GM12878 (cell line): ENCODE measurements around the gene HMX2. TPM values are rescaled to one million over a fixed set of nuclear protein-coding genes. Genes with fewer than 3 reads are reported as not detected.

Experiments used
- CREB1 ChIP-seq: IDR thresholded peaks from 2 replicates; pipeline ENCODE4 v1.6.1; 2012; ENCODE audit warnings: low read depth, mild to moderate bottlenecking, inconsistent platforms
- ESRRA ChIP-seq: IDR thresholded peaks from 2 replicates; pipeline ENCODE4 v1.6.1; 2012; ENCODE audit warnings: mild to moderate bottlenecking, low read length, improper control_type of control experiment
- ETV6 ChIP-seq, 2 experiments: fragments of 450-650 bp in 1 of 2; IDR thresholded peaks in 1 of 2; conservative IDR thresholded peaks in 1 of 2; 2 replicates each; pipeline ENCODE4 v1.6.1; 2014; ENCODE audit warnings: antibody characterized with exemption in 1 of 2, borderline replicate concordance in 1 of 2, low read depth in 1 of 2, mild to moderate bottlenecking in 1 of 2, moderate library complexity in 1 of 2
- IKZF2 ChIP-seq, 2 experiments: fragments of 450-650 bp; IDR thresholded peaks; 2 replicates each; pipeline ENCODE4 v1.6.1; 2017; ENCODE audit warnings: mild to moderate bottlenecking in 2 of 2, moderate library complexity in 2 of 2
- JUNB ChIP-seq: IDR thresholded peaks from 2 replicates; pipeline ENCODE4 v1.6.1; 2016; ENCODE audit warnings: antibody characterized with exemption, mild to moderate bottlenecking
- MEF2B ChIP-seq: fragments of 450-650 bp; IDR thresholded peaks from 2 replicates; pipeline ENCODE4 v1.6.1; 2018; ENCODE audit warnings: mild to moderate bottlenecking, moderate library complexity; ENCODE audit not compliant: partially characterized antibody, poor library complexity, severe bottlenecking
- MXI1 ChIP-seq: fragments of 150-350 bp; IDR thresholded peaks from 2 replicates; pipeline ENCODE4 v1.6.1; 2011; ENCODE audit warnings: low read depth, mild to moderate bottlenecking, inconsistent platforms, low read length, improper control_type of control experiment
- NR2C2 ChIP-seq: IDR thresholded peaks from 2 replicates; pipeline ENCODE4 v1.6.1; 2011; ENCODE audit warnings: borderline replicate concordance, low read depth; ENCODE audit not compliant: control insufficient read depth, insufficient read length
- PML ChIP-seq: IDR thresholded peaks from 2 replicates; pipeline ENCODE4 v1.6.1; 2012; ENCODE audit warnings: low read length, inconsistent platforms
- RCOR1 ChIP-seq: conservative IDR thresholded peaks from 2 replicates; pipeline ENCODE4 v1.6.1; 2012; ENCODE audit warnings: low read depth, low read length, improper control_type of control experiment
- SPI1 ChIP-seq: IDR thresholded peaks from 2 replicates; pipeline ENCODE4 v1.6.1; 2011; ENCODE audit warnings: low read depth, mild to moderate bottlenecking, low read length, moderate library complexity, borderline replicate concordance; ENCODE audit not compliant: insufficient read depth
- ZNF207 ChIP-seq: fragments of 450-650 bp; IDR thresholded peaks from 2 replicates; pipeline ENCODE4 v1.6.1; 2014; ENCODE audit warnings: antibody characterized with exemption, mild to moderate bottlenecking, borderline replicate concordance
- ZNF217 ChIP-seq: fragments of 450-650 bp; IDR thresholded peaks from 2 replicates; pipeline ENCODE4 v1.6.1; 2017; ENCODE audit warnings: antibody characterized with exemption, mild to moderate bottlenecking
- polyA plus RNA-seq, 11 experiments: library from polyadenylated mRNA; depleted of rRNA in 4 of 11; unstranded in 6 of 11; stranded (reverse) in 5 of 11; fragments of >200 nt; fragmentation: Nextera tagmentation in 4 of 11; fragmentation: Illumina TruSeq in 1 of 11; extraction: Ambion mirVana in 4 of 11; extraction: Trizol in 1 of 11; gene quantifications; 1 replicate in 1 of 11; 2 replicates in 10 of 11; pipeline versions ENCODE4 v1.2.1 to v1.2.3, GENCODE V29; 2011 to 2016; ENCODE audit warnings: inconsistent platforms in 2 of 11, missing spikeins in 2 of 11, low read depth in 1 of 11
- total RNA-seq, 4 experiments: library from RNA; depleted of rRNA in 3 of 4; stranded (reverse); fragments of >200 nt in 3 of 4; fragmentation: Illumina TruSeq in 1 of 4; extraction: Trizol in 1 of 4; gene quantifications; 2 replicates each; pipeline versions ENCODE4 v1.2.1 to v1.2.3, GENCODE V29; 2013 to 2021
- TF ChIP-seq, protein P1 (sequence below): fragments of 450-650 bp; IDR thresholded peaks from 2 replicates; pipeline ENCODE4 v1.6.1; 2018; ENCODE audit warnings: mild to moderate bottlenecking, low read depth, moderate library complexity; ENCODE audit not compliant: partially characterized antibody
- TF ChIP-seq, protein P2 (sequence below): IDR thresholded peaks from 2 replicates; pipeline ENCODE4 v1.6.1; 2012; ENCODE audit warnings: low read depth, low read length, improper control_type of control experiment
- TF ChIP-seq, protein P3 (sequence below): IDR thresholded peaks from 2 replicates; pipeline ENCODE4 v1.6.1; 2011; ENCODE audit warnings: borderline replicate concordance, low read depth, mild to moderate bottlenecking, moderate library complexity, mixed read lengths, low read length; ENCODE audit not compliant: insufficient read depth; ENCODE audit errors: extremely low read length
- TF ChIP-seq, protein P4 (sequence below): fragments of 450-650 bp; IDR thresholded peaks from 2 replicates; pipeline ENCODE4 v1.6.1; 2017; ENCODE audit warnings: mild to moderate bottlenecking, low read depth, inconsistent platforms; ENCODE audit not compliant: poor library complexity, severe bottlenecking

HMX2 gene
- total and polyA plus RNA-seq, 10 of the 15 experiments (the other 5 are each of a cell fraction or from before 2014, with no cell fraction given) = 1.4 to 31.3 (median 16.8) TPM; not detected in 1

DNA sequence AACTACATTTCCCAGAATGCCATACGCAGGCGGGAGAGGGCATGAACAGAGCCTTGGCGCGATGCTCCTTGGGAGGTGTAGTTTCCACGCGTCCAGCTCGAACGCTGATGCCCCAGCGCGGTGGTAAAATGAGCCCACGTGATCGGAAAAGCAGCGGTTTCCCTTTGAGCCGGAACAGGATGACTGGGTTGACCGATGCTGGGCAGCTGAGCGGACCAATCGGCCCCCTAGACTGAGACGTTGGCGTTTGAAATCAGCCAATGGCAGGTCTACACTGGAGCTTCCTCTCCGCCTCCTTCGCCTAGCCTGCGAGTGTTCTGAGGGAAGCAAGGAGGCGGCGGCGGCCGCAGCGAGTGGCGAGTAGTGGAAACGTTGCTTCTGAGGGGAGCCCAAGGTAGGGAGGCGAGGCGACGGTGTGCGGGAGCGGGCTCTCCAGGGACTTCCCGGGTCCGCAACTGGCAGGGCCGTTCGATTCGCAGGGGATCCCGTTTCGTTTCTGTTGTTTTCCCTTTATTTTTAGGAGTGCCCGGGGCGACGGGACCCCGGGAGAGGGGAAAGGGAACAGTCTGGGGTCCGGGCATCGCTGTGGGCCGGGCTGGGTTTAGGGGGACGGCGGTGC is 6.3 kb downstream of the HMX2 start, which contains the start of gene BUB3 (continued):
- TF ChIP-seq CREB1 = peak; percentile 89
- TF ChIP-seq, protein P1, sequence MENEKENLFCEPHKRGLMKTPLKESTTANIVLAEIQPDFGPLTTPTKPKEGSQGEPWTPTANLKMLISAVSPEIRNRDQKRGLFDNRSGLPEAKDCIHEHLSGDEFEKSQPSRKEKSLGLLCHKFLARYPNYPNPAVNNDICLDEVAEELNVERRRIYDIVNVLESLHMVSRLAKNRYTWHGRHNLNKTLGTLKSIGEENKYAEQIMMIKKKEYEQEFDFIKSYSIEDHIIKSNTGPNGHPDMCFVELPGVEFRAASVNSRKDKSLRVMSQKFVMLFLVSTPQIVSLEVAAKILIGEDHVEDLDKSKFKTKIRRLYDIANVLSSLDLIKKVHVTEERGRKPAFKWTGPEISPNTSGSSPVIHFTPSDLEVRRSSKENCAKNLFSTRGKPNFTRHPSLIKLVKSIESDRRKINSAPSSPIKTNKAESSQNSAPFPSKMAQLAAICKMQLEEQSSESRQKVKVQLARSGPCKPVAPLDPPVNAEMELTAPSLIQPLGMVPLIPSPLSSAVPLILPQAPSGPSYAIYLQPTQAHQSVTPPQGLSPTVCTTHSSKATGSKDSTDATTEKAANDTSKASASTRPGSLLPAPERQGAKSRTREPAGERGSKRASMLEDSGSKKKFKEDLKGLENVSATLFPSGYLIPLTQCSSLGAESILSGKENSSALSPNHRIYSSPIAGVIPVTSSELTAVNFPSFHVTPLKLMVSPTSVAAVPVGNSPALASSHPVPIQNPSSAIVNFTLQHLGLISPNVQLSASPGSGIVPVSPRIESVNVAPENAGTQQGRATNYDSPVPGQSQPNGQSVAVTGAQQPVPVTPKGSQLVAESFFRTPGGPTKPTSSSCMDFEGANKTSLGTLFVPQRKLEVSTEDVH = peak; percentile 75
- TF ChIP-seq ESRRA = no peak
- no peak for TF ChIP-seq ZNF217
- TF ChIP-seq NR2C2 = no peak
- TF ChIP-seq, protein P2, sequence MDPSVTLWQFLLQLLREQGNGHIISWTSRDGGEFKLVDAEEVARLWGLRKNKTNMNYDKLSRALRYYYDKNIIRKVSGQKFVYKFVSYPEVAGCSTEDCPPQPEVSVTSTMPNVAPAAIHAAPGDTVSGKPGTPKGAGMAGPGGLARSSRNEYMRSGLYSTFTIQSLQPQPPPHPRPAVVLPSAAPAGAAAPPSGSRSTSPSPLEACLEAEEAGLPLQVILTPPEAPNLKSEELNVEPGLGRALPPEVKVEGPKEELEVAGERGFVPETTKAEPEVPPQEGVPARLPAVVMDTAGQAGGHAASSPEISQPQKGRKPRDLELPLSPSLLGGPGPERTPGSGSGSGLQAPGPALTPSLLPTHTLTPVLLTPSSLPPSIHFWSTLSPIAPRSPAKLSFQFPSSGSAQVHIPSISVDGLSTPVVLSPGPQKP = no peak
- TF ChIP-seq JUNB = no peak; the same call in 1 of the 2 replicates
- peak; percentile 87 for TF ChIP-seq MXI1
- TF ChIP-seq, protein P3, sequence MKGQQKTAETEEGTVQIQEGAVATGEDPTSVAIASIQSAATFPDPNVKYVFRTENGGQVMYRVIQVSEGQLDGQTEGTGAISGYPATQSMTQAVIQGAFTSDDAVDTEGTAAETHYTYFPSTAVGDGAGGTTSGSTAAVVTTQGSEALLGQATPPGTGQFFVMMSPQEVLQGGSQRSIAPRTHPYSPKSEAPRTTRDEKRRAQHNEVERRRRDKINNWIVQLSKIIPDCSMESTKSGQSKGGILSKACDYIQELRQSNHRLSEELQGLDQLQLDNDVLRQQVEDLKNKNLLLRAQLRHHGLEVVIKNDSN = peak; percentile 94
- TF ChIP-seq RCOR1 = no peak
- TF ChIP-seq SPI1 = peak; percentile 58; the same call in 1 of the 2 replicates
- TF ChIP-seq IKZF2 (IDR thresholded peaks at IDR 0.05) = 0 out of 4 replicates have a peak, but pooled peaks of 1 of the 2 experiments have one; percentile 2
- no peak for TF ChIP-seq MEF2B
- no peak for TF ChIP-seq ETV6 (conservative IDR thresholded peaks at IDR 0.05 in 1 of 2, IDR thresholded peaks at IDR 0.05 in 1 of 2; ENCODE audit: borderline replicate concordance in 1 of 2, low read depth in 1 of 2)
- peak; percentile 56; the same call in 1 of the 2 replicates for TF ChIP-seq ZNF207
- peak; percentile 96 for TF ChIP-seq PML
- TF ChIP-seq, protein P4, sequence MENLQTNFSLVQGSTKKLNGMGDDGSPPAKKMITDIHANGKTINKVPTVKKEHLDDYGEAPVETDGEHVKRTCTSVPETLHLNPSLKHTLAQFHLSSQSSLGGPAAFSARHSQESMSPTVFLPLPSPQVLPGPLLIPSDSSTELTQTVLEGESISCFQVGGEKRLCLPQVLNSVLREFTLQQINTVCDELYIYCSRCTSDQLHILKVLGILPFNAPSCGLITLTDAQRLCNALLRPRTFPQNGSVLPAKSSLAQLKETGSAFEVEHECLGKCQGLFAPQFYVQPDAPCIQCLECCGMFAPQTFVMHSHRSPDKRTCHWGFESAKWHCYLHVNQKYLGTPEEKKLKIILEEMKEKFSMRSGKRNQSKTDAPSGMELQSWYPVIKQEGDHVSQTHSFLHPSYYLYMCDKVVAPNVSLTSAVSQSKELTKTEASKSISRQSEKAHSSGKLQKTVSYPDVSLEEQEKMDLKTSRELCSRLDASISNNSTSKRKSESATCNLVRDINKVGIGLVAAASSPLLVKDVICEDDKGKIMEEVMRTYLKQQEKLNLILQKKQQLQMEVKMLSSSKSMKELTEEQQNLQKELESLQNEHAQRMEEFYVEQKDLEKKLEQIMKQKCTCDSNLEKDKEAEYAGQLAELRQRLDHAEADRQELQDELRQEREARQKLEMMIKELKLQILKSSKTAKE = no peak
